Brain microvascular endothelial cell (primary cell): Measurements from ENCODE around the gene ACVR1B.

Source experiments
- DNase-seq: peaks from one replicate; pipeline ENCODE4 v3.0.0-alpha.2; 2020
- H3K27ac ChIP-seq: fragments of 250-450 bp; sonication (Bioruptor Pico); 2 replicates; pipeline ENCODE4 v1.5.1; 2020; ENCODE audit warnings: mild to moderate bottlenecking, moderate library complexity
- H3K27me3 ChIP-seq: fragments of 250-450 bp; sonication (Bioruptor Pico); replicated peaks from 2 replicates; pipeline ENCODE4 v1.5.1; 2020; ENCODE audit warnings: mild to moderate bottlenecking
- H3K36me3 ChIP-seq: fragments of 250-450 bp; sonication (Bioruptor Pico); replicated peaks from 2 replicates; pipeline ENCODE4 v1.5.1; 2020; ENCODE audit warnings: mild to moderate bottlenecking
- H3K4me3 ChIP-seq: 2 replicates; pipeline ENCODE4 v1.5.1; 2011; ENCODE audit warnings: low read depth, mild to moderate bottlenecking, control low read depth, low read length, moderate library complexity
- in situ Hi-C: cut with HindIII; loops from 2 replicates; pipeline ENCODE4 v1.10.0; 2017; ENCODE audit warnings: low sequenced_read_pairs, low pct_ligation_motif_present
- TF ChIP-seq, protein P1 (sequence below): IDR thresholded peaks from 2 replicates; pipeline ENCODE4 v1.5.1; 2011; ENCODE audit warnings: low read depth, mild to moderate bottlenecking, moderate library complexity, low read length, control low read depth, inconsistent platforms; ENCODE audit errors: missing control alignments

ACVR1B gene

GRCh38 chr12:51938726-51939125, 12.8 kb upstream of the ACVR1B start:
- no peaks in the 10 kb centered on the region for H3K27me3 ChIP-seq
- H3K36me3 ChIP-seq, result no peaks in the 10 kb centered on the region
- TF ChIP-seq, protein P1, sequence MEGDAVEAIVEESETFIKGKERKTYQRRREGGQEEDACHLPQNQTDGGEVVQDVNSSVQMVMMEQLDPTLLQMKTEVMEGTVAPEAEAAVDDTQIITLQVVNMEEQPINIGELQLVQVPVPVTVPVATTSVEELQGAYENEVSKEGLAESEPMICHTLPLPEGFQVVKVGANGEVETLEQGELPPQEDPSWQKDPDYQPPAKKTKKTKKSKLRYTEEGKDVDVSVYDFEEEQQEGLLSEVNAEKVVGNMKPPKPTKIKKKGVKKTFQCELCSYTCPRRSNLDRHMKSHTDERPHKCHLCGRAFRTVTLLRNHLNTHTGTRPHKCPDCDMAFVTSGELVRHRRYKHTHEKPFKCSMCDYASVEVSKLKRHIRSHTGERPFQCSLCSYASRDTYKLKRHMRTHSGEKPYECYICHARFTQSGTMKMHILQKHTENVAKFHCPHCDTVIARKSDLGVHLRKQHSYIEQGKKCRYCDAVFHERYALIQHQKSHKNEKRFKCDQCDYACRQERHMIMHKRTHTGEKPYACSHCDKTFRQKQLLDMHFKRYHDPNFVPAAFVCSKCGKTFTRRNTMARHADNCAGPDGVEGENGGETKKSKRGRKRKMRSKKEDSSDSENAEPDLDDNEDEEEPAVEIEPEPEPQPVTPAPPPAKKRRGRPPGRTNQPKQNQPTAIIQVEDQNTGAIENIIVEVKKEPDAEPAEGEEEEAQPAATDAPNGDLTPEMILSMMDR, result no peak
- no peak overlapping the region for H3K4me3 ChIP-seq
- no peak overlapping the region for H3K27ac ChIP-seq
- no peak for DNase-seq
- in situ Hi-C loops, result no loop called here

GRCh38 chr12:51941011-51941581, 10.4 kb upstream of the ACVR1B start:
- no peak overlapping the region for H3K27ac ChIP-seq
- in situ Hi-C loops, result no loop called here
- no peaks in the 10 kb centered on the region for H3K27me3 ChIP-seq

DNA sequence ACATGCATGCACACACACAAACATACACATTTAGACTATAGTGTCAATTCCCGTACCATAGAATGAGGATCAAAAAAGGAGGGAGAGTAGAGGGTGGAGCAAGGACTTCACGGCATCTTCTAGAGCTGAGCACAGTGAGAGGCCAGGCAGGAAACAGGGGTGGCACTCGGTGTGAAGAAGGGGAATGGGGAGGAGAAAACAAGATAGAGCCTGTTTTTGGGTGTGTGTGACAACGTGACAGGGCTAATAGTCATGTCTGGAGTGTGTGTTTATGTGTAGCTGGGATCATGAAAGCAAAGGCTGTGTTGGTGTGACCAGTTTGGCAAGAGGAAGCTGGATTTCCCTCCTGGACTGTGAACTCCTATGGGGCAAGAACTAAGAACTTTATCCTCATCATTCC, 9.9 kb upstream of the ACVR1B start:
- no peak overlapping the region for H3K27ac ChIP-seq
- H3K4me3 ChIP-seq, result no peak overlapping the region
- H3K36me3 ChIP-seq, result no peaks in the 10 kb centered on the region
- H3K27me3 ChIP-seq, result no peaks in the 10 kb centered on the region
- DNase-seq, result no peak
- TF ChIP-seq, protein P1, result no peak
- in situ Hi-C loops, result no loop called here

More at GRCh38 chr12:51941011-51941581, 10.4 kb upstream of the ACVR1B start:
- TF ChIP-seq, protein P1, result no peak
- peak; percentile 55 for DNase-seq
- no peaks in the 10 kb centered on the region for H3K36me3 ChIP-seq
- H3K4me3 ChIP-seq, result no peak overlapping the region

DNA sequence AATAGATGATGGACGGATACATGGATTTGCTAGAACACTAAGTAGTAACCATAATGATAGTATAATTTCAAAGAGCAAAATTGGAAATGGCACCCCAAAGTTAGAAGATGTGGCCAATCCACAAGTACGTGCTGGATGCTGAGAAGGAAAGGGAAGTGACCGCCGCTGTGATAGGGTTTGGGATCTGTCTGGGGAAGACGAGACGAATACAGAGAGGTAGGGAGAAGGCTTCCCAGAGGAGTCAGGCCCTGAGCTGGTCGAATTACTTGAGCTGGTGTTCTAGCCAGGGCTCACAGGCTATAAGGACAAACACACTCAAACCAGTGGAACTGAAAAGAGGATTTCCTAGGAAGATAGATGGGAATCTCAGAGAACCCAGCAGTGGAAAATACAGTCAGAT, 9.4 kb upstream of the ACVR1B start:
- in situ Hi-C loops, result no loop called here
- TF ChIP-seq, protein P1, result no peak
- H3K36me3 ChIP-seq, result no peaks in the 10 kb centered on the region
- no peaks in the 10 kb centered on the region for H3K27me3 ChIP-seq
- H3K27ac ChIP-seq, result no peak overlapping the region
- DNase-seq, result no peak
- no peak overlapping the region for H3K4me3 ChIP-seq

DNA sequence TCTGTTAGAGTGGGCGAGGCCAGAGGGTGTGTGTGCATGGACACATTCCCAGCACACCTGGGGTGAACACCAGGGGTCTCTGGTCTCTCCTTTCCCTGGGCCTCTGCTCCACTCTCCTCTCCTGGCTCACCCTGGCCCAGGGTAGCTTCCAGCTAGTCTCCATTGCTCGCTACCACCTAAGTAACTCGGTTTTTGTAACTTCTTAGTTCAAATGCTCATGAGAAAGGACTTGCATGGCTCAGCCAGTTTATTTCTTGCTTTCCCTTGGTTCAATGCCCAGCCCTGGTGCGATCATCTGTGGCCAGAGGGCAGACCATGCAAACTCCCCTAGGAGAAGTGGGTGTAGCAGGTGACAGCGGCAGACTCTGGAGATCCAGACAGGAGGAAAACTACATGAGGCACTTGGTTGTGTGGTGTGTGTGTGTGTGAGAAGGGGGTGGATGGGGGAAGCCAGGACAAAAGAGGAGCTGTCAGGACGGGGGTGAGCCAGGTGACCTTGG, 8.9 kb upstream of the ACVR1B start:
- TF ChIP-seq, protein P1, result no peak
- no peak overlapping the region for H3K27ac ChIP-seq
- DNase-seq, result no peak
- in situ Hi-C loops, result no loop called here
- H3K4me3 ChIP-seq, result no peak overlapping the region
- H3K27me3 ChIP-seq, result no peaks in the 10 kb centered on the region
- H3K36me3 ChIP-seq, result no peaks in the 10 kb centered on the region

DNA sequence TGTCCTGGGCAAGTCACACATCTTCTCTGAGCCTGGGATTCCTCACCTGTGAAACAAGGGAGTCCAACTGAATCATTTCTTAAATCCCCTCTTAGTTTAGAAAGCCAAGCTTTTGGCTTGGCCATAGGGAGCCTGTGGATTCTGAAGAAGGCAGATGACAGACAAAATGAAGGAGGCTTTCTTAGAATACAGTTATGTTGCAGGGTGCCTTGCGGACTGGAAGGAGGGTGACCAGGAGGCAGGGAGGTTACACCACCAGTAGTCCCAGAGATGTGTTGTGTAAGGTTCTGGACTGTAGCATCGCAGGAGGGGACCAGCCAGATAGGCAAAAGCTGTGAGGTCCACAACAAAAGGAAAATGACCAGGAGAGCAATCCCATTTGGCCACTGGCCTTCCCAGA, 8.2 kb upstream of the ACVR1B start:
- no peak for DNase-seq
- Histone ChIP-seq H3K27me3 (no peaks in the 10 kb centered on the region), H3K4me3 (no peak overlapping the region), H3K27ac (no peak overlapping the region), H3K36me3 (no peaks in the 10 kb centered on the region)
- in situ Hi-C loops, result no loop called here
- TF ChIP-seq, protein P1, result no peak
